ENCODE results near the gene PGBD5. TPM values are rescaled to one million over a fixed set of nuclear protein-coding genes. Genes with fewer than 3 reads are reported as not detected.

PGBD5 gene
- total and polyA plus RNA-seq, 2 donors (not counting 1 experiment from before 2014, with no cell fraction given) = 0.10 to 0.17 TPM

DNA sequence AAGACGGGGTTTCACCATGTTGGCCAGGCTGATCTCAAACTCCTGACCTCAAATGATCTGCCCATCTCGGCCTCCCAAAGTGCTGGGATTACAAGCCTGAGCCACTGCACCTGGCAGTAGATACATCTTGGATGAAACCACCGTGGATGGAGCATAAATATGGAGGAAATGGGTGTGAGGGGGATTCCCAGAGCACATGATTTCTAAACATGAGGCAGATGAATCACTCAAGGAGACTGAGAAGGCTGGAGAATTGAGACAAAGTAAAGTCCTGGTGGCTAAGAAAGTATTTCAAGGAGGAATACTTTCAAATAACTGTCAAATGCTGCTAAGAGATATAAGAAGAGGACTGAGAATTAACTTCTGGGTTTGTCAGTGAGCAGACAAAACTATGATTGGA lies 5.4 kb upstream of the PGBD5 start:
- no peaks in the 10 kb centered on the region for H4K20me1 ChIP-seq (ENCODE audit: control insufficient read depth, extremely low read depth, insufficient read depth, low read length)
- no peaks in the 10 kb centered on the region for H3K4me1 ChIP-seq (ENCODE audit: control insufficient read depth, extremely low read depth, insufficient read depth, low read length)
- H2AFZ ChIP-seq (ENCODE audit: low read length) = no peak overlapping the region
- no peak overlapping the region for H3K4me3 ChIP-seq (replicated peaks in 1 of 4; ENCODE audit: control extremely low read depth in 1 of 4, insufficient read depth in 1 of 4, low read depth in 3 of 4, low read length in 4 of 4)
- no peak overlapping the region for H3K27ac ChIP-seq (ENCODE audit: insufficient read depth, low read length)
- H3K79me2 ChIP-seq (ENCODE audit: control insufficient read depth, insufficient read depth, low read length) = no peaks in the 10 kb centered on the region
- DNase-seq (ENCODE audit: low read depth in 2 of 2) = no peak
- no peaks in the 10 kb centered on the region for H3K9me3 ChIP-seq (ENCODE audit: control insufficient read depth, insufficient read depth, low read depth, low read length)
- no peaks in the 10 kb centered on the region for H3K36me3 ChIP-seq (ENCODE audit: control insufficient read depth, insufficient read depth, low read length)
- H3K9ac ChIP-seq (ENCODE audit: insufficient read depth, low read length) = no peak overlapping the region
- no peak for TF ChIP-seq EZH2 (IDR thresholded peaks at IDR 0.05; ENCODE audit: low read length, missing control alignments)
- TF ChIP-seq, protein P1, sequence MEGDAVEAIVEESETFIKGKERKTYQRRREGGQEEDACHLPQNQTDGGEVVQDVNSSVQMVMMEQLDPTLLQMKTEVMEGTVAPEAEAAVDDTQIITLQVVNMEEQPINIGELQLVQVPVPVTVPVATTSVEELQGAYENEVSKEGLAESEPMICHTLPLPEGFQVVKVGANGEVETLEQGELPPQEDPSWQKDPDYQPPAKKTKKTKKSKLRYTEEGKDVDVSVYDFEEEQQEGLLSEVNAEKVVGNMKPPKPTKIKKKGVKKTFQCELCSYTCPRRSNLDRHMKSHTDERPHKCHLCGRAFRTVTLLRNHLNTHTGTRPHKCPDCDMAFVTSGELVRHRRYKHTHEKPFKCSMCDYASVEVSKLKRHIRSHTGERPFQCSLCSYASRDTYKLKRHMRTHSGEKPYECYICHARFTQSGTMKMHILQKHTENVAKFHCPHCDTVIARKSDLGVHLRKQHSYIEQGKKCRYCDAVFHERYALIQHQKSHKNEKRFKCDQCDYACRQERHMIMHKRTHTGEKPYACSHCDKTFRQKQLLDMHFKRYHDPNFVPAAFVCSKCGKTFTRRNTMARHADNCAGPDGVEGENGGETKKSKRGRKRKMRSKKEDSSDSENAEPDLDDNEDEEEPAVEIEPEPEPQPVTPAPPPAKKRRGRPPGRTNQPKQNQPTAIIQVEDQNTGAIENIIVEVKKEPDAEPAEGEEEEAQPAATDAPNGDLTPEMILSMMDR (conservative IDR thresholded peaks at IDR 0.05 in 1 of 2, IDR thresholded peaks at IDR 0.05 in 1 of 2; ENCODE audit: low read depth in 1 of 2, low read length in 2 of 2) = no peak
- no peak overlapping the region for H3K4me2 ChIP-seq (ENCODE audit: extremely low read depth, insufficient read depth, low read length)
- H3K27me3 ChIP-seq (ENCODE audit: control insufficient read depth, insufficient read depth, low read length) = no peaks in the 10 kb centered on the region

DNA sequence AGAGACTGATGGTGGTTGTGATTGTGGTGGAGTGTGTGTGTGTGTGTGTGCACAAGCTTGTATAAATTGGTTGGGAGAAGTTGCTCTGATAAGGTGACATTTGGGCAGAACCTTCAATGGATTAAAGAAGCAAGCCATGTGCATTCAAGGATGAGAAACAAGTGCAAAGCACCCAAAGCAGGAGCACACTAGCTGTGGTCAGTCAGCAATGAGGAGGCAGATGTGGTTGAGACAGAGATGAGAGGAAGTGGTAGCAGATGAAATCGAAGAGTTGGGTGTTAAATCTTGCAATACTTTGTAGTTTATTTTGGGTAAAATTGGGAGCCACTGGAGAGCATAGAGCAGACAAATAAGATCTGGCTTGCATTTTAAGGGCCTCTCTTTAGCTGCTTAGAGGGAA lies 4.4 kb upstream of the PGBD5 start:
- no peaks in the 10 kb centered on the region for H3K79me2 ChIP-seq (ENCODE audit: control insufficient read depth, insufficient read depth, low read length)
- H3K27me3 ChIP-seq (ENCODE audit: control insufficient read depth, insufficient read depth, low read length) = no peaks in the 10 kb centered on the region
- H3K4me3 ChIP-seq (replicated peaks in 1 of 4; ENCODE audit: control extremely low read depth in 1 of 4, insufficient read depth in 1 of 4, low read depth in 3 of 4, low read length in 4 of 4) = no peak overlapping the region
- H3K4me2 ChIP-seq (ENCODE audit: extremely low read depth, insufficient read depth, low read length) = no peak overlapping the region
- H2AFZ ChIP-seq (ENCODE audit: low read length) = no peak overlapping the region
- H3K9ac ChIP-seq (ENCODE audit: insufficient read depth, low read length) = no peak overlapping the region
- DNase-seq (ENCODE audit: low read depth in 2 of 2) = no peak
- no peaks in the 10 kb centered on the region for H4K20me1 ChIP-seq (ENCODE audit: control insufficient read depth, extremely low read depth, insufficient read depth, low read length)
- no peak overlapping the region for H3K27ac ChIP-seq (ENCODE audit: insufficient read depth, low read length)
- H3K9me3 ChIP-seq (ENCODE audit: control insufficient read depth, insufficient read depth, low read depth, low read length) = no peaks in the 10 kb centered on the region
- no peaks in the 10 kb centered on the region for H3K36me3 ChIP-seq (ENCODE audit: control insufficient read depth, insufficient read depth, low read length)
- no peaks in the 10 kb centered on the region for H3K4me1 ChIP-seq (ENCODE audit: control insufficient read depth, extremely low read depth, insufficient read depth, low read length)
- TF ChIP-seq, protein P1 (conservative IDR thresholded peaks at IDR 0.05 in 1 of 2, IDR thresholded peaks at IDR 0.05 in 1 of 2; ENCODE audit: low read depth in 1 of 2, low read length in 2 of 2) = no peak
- no peak for TF ChIP-seq EZH2 (IDR thresholded peaks at IDR 0.05; ENCODE audit: low read length, missing control alignments)

DNA sequence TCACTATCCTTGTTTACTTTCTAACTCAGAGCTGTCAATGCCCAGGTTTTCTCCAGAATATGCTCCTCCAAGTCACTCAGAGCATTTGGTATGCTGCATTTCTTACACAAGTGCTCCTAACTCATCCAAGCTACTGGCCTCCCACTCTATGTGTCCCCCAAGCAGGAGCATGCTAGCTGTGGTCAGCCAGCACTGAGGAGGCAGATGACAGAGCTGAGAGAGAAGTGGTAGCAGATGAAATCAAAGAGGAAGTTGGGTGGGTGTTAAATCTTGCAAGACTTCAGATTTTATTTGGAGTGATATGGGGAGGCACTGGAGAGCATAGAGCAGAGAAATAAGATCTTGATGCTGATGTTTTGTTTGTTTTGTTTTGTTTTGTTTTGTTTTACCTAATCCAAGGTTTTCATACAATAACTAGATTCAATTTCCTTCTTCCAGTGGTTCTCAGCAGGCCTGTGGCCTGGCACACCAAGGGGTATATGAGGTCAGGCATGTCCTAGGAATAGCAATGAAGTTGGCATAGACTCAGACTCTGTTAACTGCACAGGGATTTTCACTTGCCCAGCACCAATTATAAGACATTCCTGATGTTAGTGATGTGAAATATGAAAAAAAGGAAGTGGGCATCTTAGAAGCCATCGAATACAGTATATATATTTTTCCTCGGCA lies 3.1 kb upstream of the PGBD5 start:
- H3K4me2 ChIP-seq (ENCODE audit: extremely low read depth, insufficient read depth, low read length) = no peak overlapping the region
- no peaks in the 10 kb centered on the region for H3K4me1 ChIP-seq (ENCODE audit: control insufficient read depth, extremely low read depth, insufficient read depth, low read length)
- no peaks in the 10 kb centered on the region for H3K79me2 ChIP-seq (ENCODE audit: control insufficient read depth, insufficient read depth, low read length)
- H4K20me1 ChIP-seq (ENCODE audit: control insufficient read depth, extremely low read depth, insufficient read depth, low read length) = no peaks in the 10 kb centered on the region
- TF ChIP-seq EZH2 (IDR thresholded peaks at IDR 0.05; ENCODE audit: low read length, missing control alignments) = no peak
- TF ChIP-seq, protein P1 (conservative IDR thresholded peaks at IDR 0.05 in 1 of 2, IDR thresholded peaks at IDR 0.05 in 1 of 2; ENCODE audit: low read depth in 1 of 2, low read length in 2 of 2) = no peak
- H3K4me3 ChIP-seq (replicated peaks in 1 of 4; ENCODE audit: control extremely low read depth in 1 of 4, insufficient read depth in 1 of 4, low read depth in 3 of 4, low read length in 4 of 4) = no peak overlapping the region
- H2AFZ ChIP-seq (ENCODE audit: low read length) = no peak overlapping the region
- no peak overlapping the region for H3K9ac ChIP-seq (ENCODE audit: insufficient read depth, low read length)
- H3K9me3 ChIP-seq (ENCODE audit: control insufficient read depth, insufficient read depth, low read depth, low read length) = no peaks in the 10 kb centered on the region
- no peak overlapping the region for H3K27ac ChIP-seq (ENCODE audit: insufficient read depth, low read length)
- H3K36me3 ChIP-seq (ENCODE audit: control insufficient read depth, insufficient read depth, low read length) = no peaks in the 10 kb centered on the region
- peaks cover 12% of the 10 kb centered on the region for H3K27me3 ChIP-seq (ENCODE audit: control insufficient read depth, insufficient read depth, low read length)
- DNase-seq (ENCODE audit: low read depth in 2 of 2) = no peak

Measured in fibroblast of lung (primary cell).